IPS-11a (cell line): Measurements from ENCODE around the gene OR6B1.
"Not testable (repeated sequence)": the region's sequence is repeated elsewhere in the genome, so short reads cannot be mapped to it uniquely, and the experiment has no call there.

Experiments used
- H3K4me3 ChIP-seq: one replicate; pipeline ENCODE4 v1.5.1; 2013; ENCODE audit warnings: low read depth, low read length, control low read depth

OR6B1 gene

DNA sequence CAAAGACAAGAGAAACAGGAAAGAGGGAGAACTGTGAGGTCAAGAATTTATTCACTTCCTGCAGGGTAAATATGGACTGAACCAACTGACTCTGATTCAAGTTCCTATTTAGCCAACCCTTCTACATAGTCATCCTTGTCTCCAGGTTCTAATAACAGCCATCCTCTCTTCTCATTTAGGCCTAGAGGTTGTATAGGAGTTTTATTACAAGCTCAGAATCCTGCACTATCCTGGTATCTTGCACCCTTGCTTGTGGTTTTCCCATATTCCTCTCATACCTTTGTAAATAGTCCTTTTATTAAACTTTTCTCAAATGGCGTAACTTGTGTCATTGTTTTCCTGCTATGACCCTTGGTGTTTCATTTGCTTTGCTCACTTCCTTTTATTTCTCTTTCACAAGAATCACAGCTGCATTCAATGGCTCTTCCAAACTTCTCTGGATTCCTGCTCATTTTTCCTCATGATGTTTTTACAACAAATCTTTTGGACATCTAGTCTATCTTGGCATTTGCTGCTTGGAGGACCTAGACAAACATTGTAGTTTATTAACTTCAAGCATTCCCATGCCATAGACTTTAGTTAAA lies 36.3 kb downstream of the OR6B1 start:
- H3K4me3 ChIP-seq, result no peak overlapping the region

DNA sequence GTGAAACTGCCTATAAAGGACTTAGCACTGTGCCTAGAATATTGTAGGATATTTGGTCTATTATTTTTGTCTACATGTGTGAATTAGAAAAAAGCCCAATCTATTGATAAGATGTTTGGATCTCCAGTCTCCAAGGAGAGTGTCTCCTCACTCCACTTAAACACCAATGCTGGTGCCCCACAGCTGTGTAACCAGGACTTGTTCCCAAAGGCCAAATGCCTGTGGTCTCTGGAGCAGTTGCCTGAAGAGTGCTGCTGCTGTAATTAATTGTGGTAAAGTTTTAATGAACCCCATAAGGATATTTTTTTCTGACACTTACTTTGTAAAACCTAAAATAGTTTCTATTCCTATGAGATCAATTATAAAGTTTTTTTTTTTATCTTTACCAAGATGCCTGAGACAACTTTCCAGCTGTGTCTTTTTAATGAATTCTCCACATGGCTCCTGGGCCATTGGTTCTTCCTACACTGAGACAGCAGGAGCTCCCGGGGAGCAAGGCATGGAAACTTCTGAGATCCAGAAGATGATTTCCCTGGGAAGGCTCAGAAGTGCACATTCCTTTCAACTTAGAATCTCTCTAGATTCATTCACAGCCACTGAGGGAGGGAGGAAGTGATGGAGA lies 37.4 kb downstream of the OR6B1 start:
- no peak overlapping the region for H3K4me3 ChIP-seq

DNA sequence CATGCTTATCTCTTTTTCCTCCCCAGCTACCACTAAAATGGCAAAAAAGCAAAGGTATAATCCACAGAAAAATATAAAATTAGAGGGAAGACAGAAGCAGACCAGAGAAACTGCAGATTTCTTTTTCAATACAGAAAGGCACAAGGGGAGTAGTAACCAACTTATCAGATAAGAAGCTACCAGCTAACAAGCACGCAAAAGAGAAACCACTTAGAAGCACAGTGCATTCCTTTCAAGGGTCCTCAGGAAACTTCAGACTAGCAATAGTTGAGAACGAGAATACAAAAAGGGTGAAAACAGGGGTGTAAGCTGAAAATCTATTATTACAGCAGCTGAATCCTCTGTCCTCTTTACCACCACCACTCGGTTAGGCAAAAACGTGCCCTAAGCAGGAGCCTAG lies 38.8 kb downstream of the OR6B1 start:
- no peak overlapping the region for H3K4me3 ChIP-seq

DNA sequence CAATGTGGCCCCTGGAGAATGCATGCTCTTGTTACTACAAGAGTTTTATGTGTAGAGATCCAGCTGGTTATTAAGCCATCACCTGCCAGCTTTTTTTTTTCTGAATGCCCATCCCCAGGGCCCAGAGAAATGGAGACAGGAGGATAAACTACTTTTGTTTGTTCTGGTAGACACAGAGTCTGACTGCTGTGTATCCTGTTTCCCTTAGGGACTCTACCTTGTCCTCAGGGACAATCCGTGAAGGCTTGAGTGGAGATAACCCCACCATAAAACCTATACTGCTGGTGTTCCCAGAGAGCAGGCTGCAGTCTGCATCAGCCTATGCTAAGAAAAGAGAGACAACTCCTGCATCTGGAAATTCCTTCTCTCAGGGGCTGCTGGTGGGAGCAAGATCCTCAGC lies 48.5 kb downstream of the OR6B1 start, which contains the start of gene OR2A5:
Gene OR2A5 (plus strand): TSS at position 301 of the 400 bp plus-strand sequence. CDS start 1,454 bp downstream, outside the sequence.
- no peak within 1 kb of the TSS for H3K4me3 ChIP-seq

DNA sequence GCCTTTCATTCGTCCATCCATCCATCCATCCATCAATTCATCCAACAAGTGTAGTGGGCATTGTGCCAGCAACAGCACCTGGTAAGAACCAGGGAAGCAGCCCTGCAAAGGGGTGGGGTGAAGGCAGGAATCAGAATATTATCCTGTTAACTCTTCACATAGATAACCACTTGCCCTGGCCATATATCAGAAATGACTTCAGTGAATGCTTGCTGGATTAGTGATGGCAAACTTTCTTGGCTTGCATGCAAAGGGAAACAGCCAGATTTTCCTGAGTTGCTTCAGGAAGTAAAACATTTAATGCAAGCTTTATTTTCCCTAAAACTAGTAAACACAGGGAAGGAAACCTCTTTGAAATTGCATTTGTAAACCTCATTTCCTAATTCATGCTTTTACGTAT lies 49.4 kb downstream of the OR6B1 start:
- no peak overlapping the region for H3K4me3 ChIP-seq

DNA sequence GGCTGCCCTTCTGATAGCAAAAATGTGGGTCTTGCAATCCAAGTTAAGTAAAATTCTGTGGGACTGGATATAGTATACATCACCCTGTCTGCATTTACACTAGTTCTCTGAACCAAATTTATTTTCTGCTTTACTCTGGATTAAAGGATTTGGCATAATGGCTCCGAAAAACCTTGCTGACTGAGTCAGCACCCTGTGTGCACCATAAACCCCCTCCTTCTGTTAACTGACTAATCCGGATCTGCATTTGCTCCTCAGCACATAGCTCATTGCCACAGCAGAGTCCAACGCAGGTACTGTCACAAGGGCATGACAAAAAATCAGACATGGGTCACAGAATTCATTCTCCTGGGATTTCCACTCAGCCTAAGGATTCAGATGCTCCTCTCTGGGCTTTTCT lies 50.0 kb downstream of the OR6B1 start:
- H3K4me3 ChIP-seq, result no peak overlapping the region

DNA sequence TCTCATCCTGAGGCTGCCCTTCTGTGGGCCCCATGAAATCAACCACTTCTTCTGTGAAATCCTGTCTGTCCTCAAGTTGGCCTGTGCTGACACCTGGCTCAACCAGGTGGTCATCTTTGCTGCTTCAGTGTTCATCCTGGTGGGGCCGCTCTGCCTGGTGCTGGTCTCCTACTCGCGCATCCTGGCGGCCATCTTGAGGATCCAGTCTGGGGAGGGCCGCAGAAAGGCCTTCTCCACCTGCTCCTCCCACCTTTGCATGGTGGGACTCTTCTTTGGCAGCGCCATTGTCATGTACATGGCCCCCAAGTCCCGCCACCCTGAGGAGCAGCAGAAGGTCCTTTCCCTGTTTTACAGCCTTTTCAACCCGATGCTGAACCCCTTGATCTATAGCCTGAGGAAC lies 50.8 kb downstream of the OR6B1 start:
- H3K4me3 ChIP-seq, result not testable (repeated sequence)

DNA sequence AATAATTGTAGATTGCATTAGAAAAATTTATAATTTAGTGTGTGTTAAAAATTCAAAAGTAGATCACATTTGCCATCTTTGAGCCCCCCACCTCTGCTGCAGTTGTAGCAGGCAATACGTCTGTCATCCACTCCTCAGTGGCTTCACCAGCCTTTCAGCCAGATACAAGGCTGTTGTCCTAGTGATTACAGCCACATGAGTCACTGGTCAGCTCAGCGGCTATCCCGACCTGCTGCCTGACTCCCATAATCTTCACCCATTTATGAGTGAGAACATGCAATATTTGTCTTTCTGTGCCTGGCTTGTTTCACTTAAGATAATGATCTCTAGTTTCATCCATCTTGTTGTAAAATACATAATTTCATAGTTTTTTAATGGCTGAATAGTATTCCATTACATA lies 57.8 kb downstream of the OR6B1 start:
- no peak overlapping the region for H3K4me3 ChIP-seq
